ENCODE data around the gene PTPRF.

PTPRF gene

DNA sequence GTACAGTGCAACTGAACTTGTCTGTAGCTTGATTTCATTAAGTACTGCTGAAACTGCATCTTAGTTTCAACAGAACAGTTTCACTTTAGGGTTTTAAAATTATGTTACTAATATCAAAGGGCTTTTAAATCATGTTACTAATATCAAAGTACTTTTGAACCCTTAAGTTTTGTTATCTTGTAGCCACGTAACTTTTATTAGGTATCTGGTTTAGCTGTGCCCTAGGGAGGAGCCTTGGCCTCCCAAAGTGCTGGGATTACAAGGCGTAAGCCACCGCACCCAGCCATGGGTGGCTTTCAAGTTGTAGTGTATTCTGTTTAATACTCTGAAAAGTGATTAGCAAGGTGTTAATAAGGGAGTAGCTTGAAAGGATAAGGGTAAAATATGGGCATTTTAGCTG lies 121.2 kb downstream of the PTPRF start:
- no peak for DNase-seq (ENCODE audit: insufficient read length, low spot score)
- FAIRE-seq, result no peak

DNA sequence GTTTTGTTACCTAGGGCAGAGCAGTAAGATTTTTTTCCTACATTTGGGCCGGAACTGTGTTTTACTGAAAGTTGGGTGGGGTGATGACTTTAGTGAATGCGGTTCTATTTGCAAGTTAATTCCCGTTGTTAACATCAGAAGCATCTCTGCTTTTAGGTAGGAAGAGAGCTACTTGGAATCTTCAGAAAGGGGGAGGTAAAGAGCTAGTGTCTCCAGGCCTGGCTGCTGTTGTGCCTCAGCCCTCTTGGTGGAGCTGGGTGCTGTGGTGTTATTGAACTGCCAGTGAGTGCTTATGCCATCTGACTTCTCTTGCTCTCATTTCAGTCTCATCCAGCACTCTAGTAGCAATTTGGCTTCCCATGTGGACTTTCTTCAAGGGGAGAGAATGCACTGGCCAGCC lies 122.7 kb downstream of the PTPRF start:
- no peak for FAIRE-seq
- no peak for DNase-seq (ENCODE audit: insufficient read length, low spot score)

DNA sequence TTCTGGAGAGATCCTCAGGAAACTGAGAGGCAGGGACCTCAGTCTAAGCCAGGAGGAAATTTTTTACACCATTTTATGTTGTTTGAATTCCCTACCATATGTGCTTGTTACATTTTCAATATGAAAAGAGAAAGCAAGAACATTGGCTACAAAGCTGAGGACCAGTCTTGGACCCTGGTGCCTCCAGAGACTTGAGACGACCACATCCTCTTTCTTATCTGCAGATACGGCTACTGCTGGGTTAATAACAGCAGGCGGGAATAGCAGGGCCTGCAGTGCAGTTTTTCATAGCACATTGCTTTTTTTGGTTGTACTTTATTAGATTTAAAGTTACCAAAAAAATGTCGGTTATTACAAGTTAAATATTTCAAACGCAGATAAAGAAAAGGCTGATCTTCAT lies 123.2 kb downstream of the PTPRF start:
- DNase-seq (ENCODE audit: insufficient read length, low spot score) (no peak), FAIRE-seq (no peak)

DNA sequence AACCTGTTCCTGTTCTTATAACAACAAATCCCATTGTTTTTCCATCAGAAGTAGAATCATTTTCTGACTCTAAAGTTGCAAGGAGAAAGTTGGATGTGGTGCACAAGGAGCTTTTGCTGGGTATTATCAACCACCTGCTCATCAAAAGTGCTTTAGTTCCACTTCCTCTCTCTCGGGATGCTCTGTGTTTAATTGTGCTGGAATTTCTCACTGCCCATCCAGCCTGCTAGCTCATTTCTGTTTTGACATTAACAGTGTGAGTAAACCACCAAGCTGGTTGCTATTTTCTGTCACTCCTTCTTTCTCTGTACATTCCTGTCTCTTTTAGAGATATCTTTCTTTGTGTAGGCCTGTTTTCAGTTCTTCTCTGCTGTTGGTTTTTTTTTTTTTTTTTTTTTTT lies 125.3 kb downstream of the PTPRF start:
- FAIRE-seq, result no peak
- DNase-seq (ENCODE audit: insufficient read length, low spot score), result no peak

DNA sequence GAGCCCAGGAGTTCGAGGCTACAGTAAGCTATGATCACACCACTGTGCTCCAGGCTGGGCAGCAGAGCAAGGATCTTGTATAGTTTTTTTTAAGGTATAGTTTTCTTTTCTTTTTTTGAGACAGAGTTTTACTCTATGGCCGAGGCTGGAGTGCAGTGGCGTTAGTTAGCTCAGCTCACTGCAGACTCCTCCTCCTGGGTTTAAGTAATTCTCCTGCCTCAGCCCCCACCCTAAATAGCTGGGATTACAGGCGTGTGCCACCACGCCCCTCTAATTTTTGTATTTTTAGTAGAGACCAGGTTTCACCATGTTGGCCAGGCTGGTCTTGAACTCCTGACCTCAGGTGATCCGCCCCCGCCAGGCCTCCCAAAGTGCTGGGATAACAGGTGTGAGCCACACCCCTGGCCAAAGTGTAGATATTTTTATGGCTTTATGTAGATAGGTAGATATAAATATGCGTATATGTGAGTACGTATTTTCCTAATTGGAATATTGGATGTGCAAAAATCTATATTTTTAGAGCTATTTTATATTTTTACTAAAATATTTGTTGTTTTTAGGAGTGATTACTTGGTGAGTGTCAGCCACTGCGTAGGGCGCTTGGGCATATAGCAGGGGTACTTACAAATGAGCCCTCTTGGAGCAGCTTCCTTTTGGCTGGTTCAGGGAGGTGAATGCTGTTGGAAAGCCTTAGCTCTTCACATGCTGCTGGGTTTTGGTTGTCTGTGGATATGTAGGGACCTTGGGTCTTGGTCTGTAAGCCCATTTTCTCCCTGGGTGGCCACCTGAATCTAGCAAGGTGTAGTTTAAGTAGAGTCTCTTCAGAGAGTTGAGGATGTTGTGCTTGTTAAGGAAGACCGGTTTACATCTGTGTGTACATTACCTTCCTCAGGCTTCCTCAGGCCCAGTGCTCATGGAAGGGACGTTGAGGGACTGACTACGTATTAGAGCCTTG lies 128.8 kb downstream of the PTPRF start:
- DNase-seq (ENCODE audit: insufficient read length, low spot score), result no peak
- no peak for FAIRE-seq

DNA sequence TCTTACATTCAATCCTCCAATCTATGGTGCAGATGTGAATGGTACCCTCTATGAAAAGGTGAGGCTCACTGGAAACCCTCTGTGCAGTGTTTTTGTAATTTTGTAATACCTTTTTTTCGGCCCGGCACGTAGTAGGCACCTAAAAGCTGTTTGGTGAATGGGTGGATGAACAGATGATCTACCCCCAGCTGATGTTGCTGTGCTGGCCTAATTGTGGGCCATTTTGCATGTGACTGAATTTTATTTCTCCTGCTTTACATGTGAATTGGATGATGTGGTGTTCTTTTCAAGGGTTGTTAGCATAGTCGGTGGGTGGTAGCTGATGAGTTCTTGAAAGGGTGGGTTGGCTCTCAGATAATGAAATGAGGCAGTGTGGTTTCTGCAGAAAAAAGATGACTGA lies 129.7 kb downstream of the PTPRF start:
- DNase-seq (ENCODE audit: insufficient read length, low spot score), result no peak
- FAIRE-seq, result no peak

DNA sequence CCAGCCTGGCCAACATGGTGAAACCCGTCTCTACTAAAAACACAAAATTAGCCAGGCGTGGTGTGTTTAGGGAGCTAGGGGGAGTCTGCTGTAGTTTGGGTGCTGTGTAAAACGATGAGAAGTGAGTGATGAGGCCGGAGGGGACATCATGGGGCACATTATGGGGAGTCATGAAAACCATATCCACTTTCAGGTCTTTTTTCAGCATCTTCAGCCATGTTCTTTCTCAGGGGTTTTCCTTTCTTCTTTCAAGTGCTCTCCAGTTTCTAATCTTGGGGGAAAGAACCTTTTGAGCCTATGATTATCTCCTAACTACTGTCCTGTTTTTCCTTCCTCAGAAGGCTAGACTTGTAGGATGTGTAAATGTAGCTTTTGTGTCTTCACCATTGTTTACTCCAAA lies 133.7 kb downstream of the PTPRF start:
- no peak for DNase-seq (ENCODE audit: insufficient read length, low spot score)
- FAIRE-seq, result no peak

DNA sequence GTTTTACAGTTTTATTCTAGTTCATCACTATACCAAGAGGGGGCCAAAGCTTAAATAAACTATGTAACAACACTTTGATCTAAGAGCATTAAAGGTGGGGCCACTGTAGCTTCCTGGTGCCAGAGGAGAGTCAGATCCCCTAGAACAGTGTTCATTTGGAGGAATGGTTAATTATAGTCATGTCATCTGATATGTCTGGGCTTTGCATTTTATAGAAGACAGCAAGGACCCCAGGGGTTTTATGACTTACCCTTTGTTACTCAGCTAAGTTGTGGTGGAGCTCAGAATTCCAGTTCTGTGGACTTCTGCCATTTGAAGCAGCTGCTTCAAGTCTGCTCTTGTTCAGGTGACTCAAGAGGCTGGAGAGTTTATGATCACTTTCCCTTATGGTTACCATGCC lies 135.9 kb downstream of the PTPRF start:
- FAIRE-seq (no peak), DNase-seq (ENCODE audit: insufficient read length, low spot score) (no peak)

DNA sequence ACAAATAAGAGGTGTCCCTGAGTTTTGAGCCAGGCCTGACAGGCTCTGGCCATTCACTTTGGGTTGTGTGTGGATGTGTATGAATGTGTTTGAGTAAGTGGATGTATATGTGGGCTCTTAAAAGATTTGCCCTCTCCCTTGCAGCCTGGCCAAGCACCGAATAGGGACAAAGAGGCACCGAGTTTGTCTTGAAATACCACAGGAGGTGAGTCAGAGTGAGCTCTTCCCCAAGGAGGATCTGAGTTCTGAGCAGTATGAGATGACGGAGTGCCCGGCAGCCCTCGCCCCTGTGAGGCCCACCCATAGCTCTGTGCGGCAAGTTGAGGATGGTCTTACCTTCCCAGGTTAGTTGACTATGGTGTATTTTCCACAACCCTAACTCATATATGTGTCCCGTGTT lies 138.3 kb downstream of the PTPRF start:
- DNase-seq (ENCODE audit: insufficient read length, low spot score) (peak; percentile 12), FAIRE-seq (no peak)

DNA sequence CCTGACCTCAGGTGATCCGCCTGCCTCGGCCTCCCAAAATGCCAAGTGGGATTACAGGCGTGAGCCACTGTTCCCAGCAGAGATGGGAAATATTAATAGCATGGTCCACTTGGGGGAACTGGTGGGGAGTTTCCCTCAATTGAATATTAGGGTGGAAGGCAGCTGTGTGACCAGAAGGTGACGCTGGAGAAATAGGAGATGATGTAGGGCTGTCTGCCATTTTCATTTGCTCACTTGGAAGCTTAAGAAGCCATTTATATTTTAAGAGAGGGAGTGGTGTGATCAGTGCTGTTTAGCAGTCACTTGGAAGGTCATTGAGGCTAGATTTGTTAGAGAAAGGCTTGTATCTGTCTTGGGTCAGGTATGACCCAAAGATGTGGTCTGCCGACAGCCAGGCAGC lies 139.2 kb downstream of the PTPRF start:
- FAIRE-seq, result no peak
- no peak for DNase-seq (ENCODE audit: insufficient read length, low spot score)

DNA sequence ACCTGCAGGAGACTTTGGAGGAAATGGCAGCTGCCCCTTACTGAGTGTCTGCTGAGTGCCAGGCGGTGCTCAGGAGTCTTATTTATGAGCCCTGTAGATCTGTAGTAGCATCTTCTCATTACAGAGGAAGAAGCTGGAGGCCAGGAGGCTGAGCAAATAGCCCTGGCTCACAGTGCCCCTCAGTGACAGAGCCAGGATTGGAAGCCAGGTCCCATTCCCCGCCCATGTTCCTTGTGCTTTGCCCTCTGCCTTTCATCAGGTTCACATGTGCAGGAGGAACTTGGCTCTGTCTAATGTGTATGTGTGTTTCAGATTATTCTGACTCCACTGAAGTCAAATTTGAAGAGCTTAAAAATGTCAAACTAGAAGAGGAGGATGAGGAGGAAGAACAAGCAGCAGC lies 140.5 kb downstream of the PTPRF start:
- DNase-seq (ENCODE audit: insufficient read length, low spot score), result no peak
- FAIRE-seq, result no peak

DNA sequence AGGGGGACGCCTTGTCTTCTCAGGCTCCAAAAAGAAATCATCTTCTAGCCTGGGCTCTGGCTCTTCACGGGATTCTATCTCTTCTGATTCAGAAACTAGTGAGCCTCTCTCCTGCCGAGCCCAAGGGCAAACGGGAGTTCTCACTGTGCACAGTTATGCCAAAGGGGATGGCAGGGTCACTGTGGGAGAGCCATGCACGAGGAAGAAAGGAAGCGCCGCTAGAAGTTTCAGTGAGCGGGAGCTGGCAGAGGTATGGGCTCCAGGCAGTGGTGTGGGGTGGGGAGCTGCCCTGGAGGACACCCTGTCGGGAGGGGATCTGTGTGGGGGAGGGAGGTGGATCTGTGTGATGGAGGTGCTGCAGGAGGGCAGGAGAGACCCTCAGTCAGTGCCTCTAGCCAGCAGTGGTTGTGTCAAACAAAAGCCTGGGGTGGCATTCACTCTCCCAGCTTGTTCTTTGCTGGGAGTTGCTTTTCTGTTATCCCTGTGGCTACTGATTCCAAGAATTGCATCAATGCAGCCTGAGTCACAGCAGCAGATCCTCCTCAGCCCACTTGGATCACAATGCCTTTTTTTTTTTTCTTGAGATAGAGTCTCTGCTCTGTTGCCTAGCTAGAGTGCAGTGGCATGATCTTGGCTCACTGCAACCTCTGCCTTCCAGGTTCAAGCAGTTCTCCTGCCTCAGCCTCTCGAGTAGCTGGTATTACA lies 141.1 kb downstream of the PTPRF start:
- DNase-seq (ENCODE audit: insufficient read length, low spot score), result no peak
- FAIRE-seq, result no peak

DNA sequence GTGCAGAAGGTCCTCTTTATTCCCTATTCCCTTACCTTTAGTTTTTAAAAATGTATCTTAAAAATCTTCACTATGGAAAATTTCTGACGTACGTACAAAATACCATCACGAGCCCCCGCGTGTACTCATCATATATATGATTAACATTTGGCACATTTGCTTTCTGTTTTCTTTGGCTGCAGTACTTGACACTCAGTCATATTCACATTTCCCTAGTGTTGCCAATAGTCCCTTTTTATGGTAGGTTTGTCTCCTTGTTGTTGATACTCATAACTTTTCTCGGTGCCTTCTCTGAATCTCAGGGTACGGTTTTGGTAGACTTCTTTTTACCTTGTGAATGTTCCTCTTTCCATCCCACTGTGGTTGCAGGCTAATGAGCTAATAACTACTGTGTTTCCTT lies 142.6 kb downstream of the PTPRF start:
- no peak for FAIRE-seq
- no peak for DNase-seq (ENCODE audit: insufficient read length, low spot score)

Measured in HTR-8/SVneo (cell line).